H9 (cell line): ENCODE measurements around the gene MYOZ2. TPM values are rescaled to one million over a fixed set of nuclear protein-coding genes. Genes with fewer than 3 reads are reported as not detected.

Experiments used
- DNase-seq: peaks from one replicate; pipeline ENCODE4 v3.0.0-alpha.2; 2017
- H2AFZ ChIP-seq: one replicate; pipeline ENCODE4 v1.6.1; 2013; ENCODE audit warnings: mild to moderate bottlenecking, low read length, control low read depth, moderate library complexity
- H2AK5ac ChIP-seq: 2 replicates; pipeline ENCODE4 v1.6.1; 2013; ENCODE audit warnings: low read length, control low read depth, mixed read lengths; ENCODE audit not compliant: insufficient read length
- H2BK120ac ChIP-seq: one replicate; pipeline ENCODE4 v1.6.1; 2013; ENCODE audit warnings: low read depth, mild to moderate bottlenecking, low read length, control low read depth, inconsistent platforms; ENCODE audit not compliant: poor library complexity, severe bottlenecking
- H2BK12ac ChIP-seq: 2 replicates; pipeline ENCODE4 v1.6.1; 2013; ENCODE audit warnings: low read length, control low read depth, mixed read lengths, low read depth; ENCODE audit not compliant: insufficient read length
- H2BK15ac ChIP-seq: 2 replicates; pipeline ENCODE4 v1.6.1; 2013; ENCODE audit warnings: low read depth, low read length, control low read depth
- H2BK20ac ChIP-seq: one replicate; pipeline ENCODE4 v1.6.1; 2013; ENCODE audit warnings: low read depth, mild to moderate bottlenecking, low read length, control low read depth, inconsistent platforms; ENCODE audit not compliant: poor library complexity, severe bottlenecking
- H2BK5ac ChIP-seq: 2 replicates; pipeline ENCODE4 v1.6.1; 2013; ENCODE audit warnings: low read length, control low read depth, mixed read lengths; ENCODE audit not compliant: insufficient read length
- H3K14ac ChIP-seq: 2 replicates; pipeline ENCODE4 v1.6.1; 2013; ENCODE audit warnings: low read length, control low read depth; ENCODE audit not compliant: insufficient read depth
- H3K18ac ChIP-seq: 2 replicates; pipeline ENCODE4 v1.6.1; 2013; ENCODE audit warnings: low read depth, mild to moderate bottlenecking, mixed read lengths, low read length, control low read depth; ENCODE audit not compliant: insufficient read length
- H3K23ac ChIP-seq: 2 replicates; pipeline ENCODE4 v1.6.1; 2013; ENCODE audit warnings: low read length, control low read depth, mixed read lengths, low read depth; ENCODE audit not compliant: insufficient read length
- H3K23me2 ChIP-seq: 2 replicates; pipeline ENCODE4 v1.6.1; 2013; ENCODE audit warnings: low read depth, mild to moderate bottlenecking, mixed read lengths, low read length, control low read depth; ENCODE audit not compliant: insufficient read length, poor library complexity, severe bottlenecking
- H3K27ac ChIP-seq: 2 replicates; pipeline ENCODE4 v1.5.1; 2013; ENCODE audit warnings: low read length, control low read depth, mixed read lengths, low read depth; ENCODE audit not compliant: insufficient read length
- H3K27me3 ChIP-seq: 2 replicates; pipeline ENCODE4 v1.6.1; 2013; ENCODE audit warnings: low read length, control low read depth, inconsistent platforms; ENCODE audit not compliant: insufficient read depth
- H3K4ac ChIP-seq: 2 replicates; pipeline ENCODE4 v1.6.1; 2013; ENCODE audit warnings: low read depth, mild to moderate bottlenecking, control low read depth, inconsistent platforms, low read length, moderate library complexity
- H3K4me1 ChIP-seq: 2 replicates; pipeline ENCODE4 v1.6.1; 2013; ENCODE audit warnings: low read length, control low read depth, inconsistent platforms; ENCODE audit not compliant: insufficient read depth
- H3K4me2 ChIP-seq: 2 replicates; pipeline ENCODE4 v1.6.1; 2013; ENCODE audit warnings: low read length, control low read depth, mixed read lengths; ENCODE audit not compliant: insufficient read length, insufficient read depth
- H3K56ac ChIP-seq: 2 replicates; pipeline ENCODE4 v1.6.1; 2013; ENCODE audit warnings: low read depth, mild to moderate bottlenecking, mixed read lengths, low read length, control low read depth; ENCODE audit not compliant: insufficient read length
- H3K79me1 ChIP-seq: 2 replicates; pipeline ENCODE4 v1.6.1; 2013; ENCODE audit warnings: low read depth, mild to moderate bottlenecking, moderate library complexity, low read length, control low read depth, inconsistent platforms; ENCODE audit not compliant: insufficient read depth, poor library complexity, severe bottlenecking
- H3K79me2 ChIP-seq: 2 replicates; pipeline ENCODE4 v1.6.1; 2013; ENCODE audit warnings: low read length, control low read depth, inconsistent platforms; ENCODE audit not compliant: insufficient read depth
- H3K9ac ChIP-seq: 2 replicates; pipeline ENCODE4 v1.6.1; 2013; ENCODE audit warnings: low read length, control low read depth, mixed read lengths; ENCODE audit not compliant: insufficient read length; ENCODE audit errors: extremely low read depth
- H3K9me3 ChIP-seq: one replicate; pipeline ENCODE4 v1.6.1; 2013; ENCODE audit warnings: low read depth, low read length, inconsistent platforms; ENCODE audit not compliant: control insufficient read depth
- H3T11ph ChIP-seq: one replicate; pipeline ENCODE4 v1.6.1; 2013; ENCODE audit warnings: mild to moderate bottlenecking, low read length, control low read depth, inconsistent platforms
- H4K20me1 ChIP-seq: one replicate; pipeline ENCODE4 v1.6.1; 2013; ENCODE audit not compliant: control insufficient read depth, insufficient read length, insufficient read depth
- H4K5ac ChIP-seq: 2 replicates; pipeline ENCODE4 v1.6.1; 2013; ENCODE audit warnings: low read depth, mild to moderate bottlenecking, mixed read lengths, low read length, control low read depth; ENCODE audit not compliant: insufficient read length
- H4K8ac ChIP-seq: replicated peaks from 2 replicates; pipeline ENCODE4 v1.6.1; 2013; ENCODE audit warnings: low read length, control low read depth, mixed read lengths, low read depth; ENCODE audit not compliant: insufficient read length
- H4K91ac ChIP-seq: 2 replicates; pipeline ENCODE4 v1.6.1; 2013; ENCODE audit warnings: low read depth, mild to moderate bottlenecking, moderate library complexity, mixed read lengths, low read length, control low read depth; ENCODE audit not compliant: insufficient read length
- H3K27ac Mint-ChIP-seq, 3 experiments: 2 replicates in 2 of 3; 3 replicates in 1 of 3; pipeline ENCODE4 v1.8.0; 2020 to 2021; ENCODE audit warnings: mixed read lengths in 3 of 3, mild to moderate bottlenecking in 1 of 3, moderate library complexity in 1 of 3
- H3K27me3 Mint-ChIP-seq: 2 replicates; pipeline ENCODE4 v1.8.0; 2021; ENCODE audit warnings: low read depth, mild to moderate bottlenecking, moderate library complexity, mixed read lengths
- H3K36me3 Mint-ChIP-seq, 3 experiments: 2 replicates in 2 of 3; 3 replicates in 1 of 3; pipeline ENCODE4 v1.8.0; 2020 to 2021; ENCODE audit warnings: low read depth in 3 of 3, mixed read lengths in 3 of 3; ENCODE audit not compliant: insufficient read depth in 1 of 3
- H3K4me1 Mint-ChIP-seq, 2 experiments: 2 replicates each; pipeline ENCODE4 v1.8.0; 2020; ENCODE audit warnings: mixed read lengths in 2 of 2
- H3K4me3 Mint-ChIP-seq, 2 experiments: 2 replicates in 1 of 2; 3 replicates in 1 of 2; pipeline ENCODE4 v1.8.0; 2020 to 2021; ENCODE audit warnings: mild to moderate bottlenecking in 2 of 2, mixed read lengths in 2 of 2, moderate library complexity in 1 of 2
- H3K9me3 Mint-ChIP-seq, 2 experiments: 2 replicates in 1 of 2; 3 replicates in 1 of 2; pipeline ENCODE4 v1.8.0; 2020; ENCODE audit warnings: mild to moderate bottlenecking in 2 of 2, mixed read lengths in 2 of 2, moderate library complexity in 1 of 2
- CTCF ChIP-seq: fragments of 200-600 bp; sonication (generic); conservative IDR thresholded peaks from 3 replicates; pipeline ENCODE4 v1.8.0; 2021; ENCODE audit warnings: antibody characterized with exemption, mild to moderate bottlenecking
- WGBS: extraction: QIAGEN DNeasy Blood & Tissue Kit; methylation state at CpG from one replicate; pipeline ENCODE4 v1.1.7; 2013; ENCODE audit warnings: missing lambda C conversion rate, low lambda C conversion rate, mixed read lengths; ENCODE audit not compliant: insufficient read length; ENCODE audit errors: extremely low coverage; 5-methylcytosine and 5-hydroxymethylcytosine counted together
- total RNA-seq: library from RNA; stranded (reverse); gene quantifications from 2 replicates; pipeline ENCODE4 v1.2.1, GENCODE V29; 2021

Gene MYOZ2
- total RNA-seq, 1 experiment from 2014 or later: not detected

GRCh38 chr4:119138046-119138445, 2.4 kb downstream of the MYOZ2 start:
- H3K14ac ChIP-seq: no peak overlapping the region

More at GRCh38 chr4:119138046-119138445, 2.4 kb downstream of the MYOZ2 start:
- no peak overlapping the region for H3K4me2 ChIP-seq
- H4K20me1 ChIP-seq: no peaks in the 10 kb centered on the region
- no peak overlapping the region for H3K27ac ChIP-seq
- no CpG with 5 or more reads among the region's 2 CpGs for WGBS
- H3K4me1 ChIP-seq: no peaks in the 10 kb centered on the region
- no peak overlapping the region for H2BK20ac ChIP-seq
- H2AK5ac ChIP-seq: no peak overlapping the region
- no peak for DNase-seq
- no peak overlapping the region for H3K23ac ChIP-seq
- H4K8ac ChIP-seq: no peak overlapping the region
- no peaks in the 10 kb centered on the region for H3K9me3 ChIP-seq
- no peak overlapping the region for H3K18ac ChIP-seq
- Mint-ChIP-seq H3K9me3 (no peaks in the 10 kb centered on the region), H3K27me3 (no peaks in the 10 kb centered on the region), H3K36me3 (no peaks in the 10 kb centered on the region), H3K4me3 (no peak overlapping the region), H3K27ac (no peak overlapping the region), H3K4me1 (peaks cover 3 to 6% of the 10 kb centered on the region in 2 experiments; a peak in 2 of 4 replicates)
- H3K4ac ChIP-seq: no peak overlapping the region
- no peak overlapping the region for H3K9ac ChIP-seq
- no peaks in the 10 kb centered on the region for H3K79me2 ChIP-seq
- H2BK120ac ChIP-seq: no peak overlapping the region
- H4K5ac ChIP-seq: no peak overlapping the region
- TF ChIP-seq CTCF: no peak
- no peaks in the 10 kb centered on the region for H3K23me2 ChIP-seq
- no peak overlapping the region for H2BK12ac ChIP-seq
- H2BK15ac ChIP-seq: no peak overlapping the region
- no peak overlapping the region for H4K91ac ChIP-seq
- no peak overlapping the region for H2AFZ ChIP-seq
- H3K27me3 ChIP-seq: no peaks in the 10 kb centered on the region
- no peak overlapping the region for H3K56ac ChIP-seq
- H3T11ph ChIP-seq: no peak overlapping the region
- no peak overlapping the region for H2BK5ac ChIP-seq
- H3K79me1 ChIP-seq: no peaks in the 10 kb centered on the region
